ENCODE data around the gene LMAN1L.

LMAN1L gene

DNA sequence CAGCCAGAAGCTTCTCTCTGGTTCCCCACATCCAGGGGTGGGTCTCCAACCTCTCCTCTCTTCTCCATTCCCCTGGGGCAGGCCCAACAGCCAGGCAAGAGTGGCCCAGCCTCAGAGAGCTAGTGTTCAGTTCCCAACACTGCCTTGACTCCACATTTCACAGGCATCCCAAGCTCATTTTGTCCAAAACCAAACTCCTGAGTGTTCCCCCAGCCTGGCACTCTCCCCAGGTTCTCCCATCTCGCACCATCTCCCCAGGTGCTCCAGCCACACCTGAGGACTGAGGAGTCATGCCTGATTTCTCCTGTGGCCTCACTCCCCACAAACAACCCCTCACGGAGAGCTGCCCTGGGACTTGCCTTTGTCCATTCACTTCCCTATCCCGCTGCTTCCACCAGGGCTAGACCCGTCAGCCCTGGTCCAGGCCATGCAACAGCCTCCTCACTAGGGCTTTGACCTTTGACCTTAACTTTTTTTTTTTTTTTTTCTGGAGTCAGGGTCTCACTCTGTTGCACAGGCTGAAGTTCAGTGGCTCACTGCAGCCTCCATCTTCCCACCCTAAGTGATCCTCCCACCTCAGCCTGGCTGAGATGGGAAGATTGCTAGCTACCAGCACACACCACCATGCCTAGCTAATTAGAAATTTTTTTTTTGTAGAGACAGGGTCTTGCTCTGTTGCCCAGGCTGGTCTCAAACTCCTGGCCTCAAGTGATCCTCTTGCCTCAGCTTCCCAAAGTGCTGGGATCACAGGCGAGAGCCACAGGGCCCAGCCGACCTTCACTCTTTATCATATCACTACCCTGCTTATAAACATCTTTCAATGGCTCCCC is 34.7 kb upstream of the LMAN1L start:
- no peak for TF ChIP-seq GATA3 (IDR thresholded peaks at IDR 0.05; ENCODE audit: low read depth, low read length)
- no peak for TF ChIP-seq GATA2 (IDR thresholded peaks at IDR 0.05; ENCODE audit: low read depth, low read length)

DNA sequence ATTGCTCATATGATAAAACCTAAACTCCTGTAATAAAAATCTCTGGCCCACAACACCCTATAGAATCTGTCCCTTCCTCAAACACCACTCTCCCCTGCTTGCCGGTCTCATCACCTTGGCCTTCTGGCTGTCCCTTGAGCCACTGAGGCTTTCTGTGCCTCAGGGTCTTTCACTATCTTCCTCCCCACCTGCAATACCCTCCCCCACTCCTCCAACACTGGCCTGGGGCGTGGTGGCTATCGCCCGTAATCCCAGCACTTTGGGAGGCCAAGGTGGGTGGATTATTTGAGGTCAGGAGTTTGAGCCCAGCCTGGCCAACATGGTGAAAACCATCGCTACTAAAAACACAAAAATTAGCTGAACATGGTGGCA is 34.0 kb upstream of the LMAN1L start:
- TF ChIP-seq GATA3 (IDR thresholded peaks at IDR 0.05; ENCODE audit: low read depth, low read length) (no peak), GATA2 (IDR thresholded peaks at IDR 0.05; ENCODE audit: low read depth, low read length) (no peak)

DNA sequence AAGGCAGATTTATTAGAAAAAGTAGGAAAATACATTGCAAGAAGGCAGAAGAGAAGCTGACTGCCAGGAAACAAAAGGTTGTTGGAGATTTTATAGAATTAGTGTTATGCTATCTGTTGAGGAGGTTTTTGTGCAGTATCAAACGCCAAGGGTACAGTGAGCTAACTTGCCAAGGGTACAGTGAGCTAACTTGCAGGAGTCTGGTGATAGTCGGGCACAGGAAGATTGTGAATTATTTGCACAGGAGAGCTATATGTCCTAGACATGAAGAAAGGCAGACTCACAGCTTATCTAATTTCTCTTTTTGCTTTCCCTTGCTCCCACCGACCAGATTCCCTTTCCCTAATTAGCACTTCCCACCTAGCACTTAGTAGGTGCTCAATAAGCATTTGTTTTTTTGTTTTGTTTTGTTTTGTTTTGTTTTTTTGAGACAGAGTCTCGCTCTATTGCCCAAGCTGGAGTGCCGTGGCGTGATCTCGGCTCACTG is 33.4 kb upstream of the LMAN1L start:
- TF ChIP-seq GATA2 (IDR thresholded peaks at IDR 0.05; ENCODE audit: low read depth, low read length) (no peak), GATA3 (IDR thresholded peaks at IDR 0.05; ENCODE audit: low read depth, low read length) (no peak)

DNA sequence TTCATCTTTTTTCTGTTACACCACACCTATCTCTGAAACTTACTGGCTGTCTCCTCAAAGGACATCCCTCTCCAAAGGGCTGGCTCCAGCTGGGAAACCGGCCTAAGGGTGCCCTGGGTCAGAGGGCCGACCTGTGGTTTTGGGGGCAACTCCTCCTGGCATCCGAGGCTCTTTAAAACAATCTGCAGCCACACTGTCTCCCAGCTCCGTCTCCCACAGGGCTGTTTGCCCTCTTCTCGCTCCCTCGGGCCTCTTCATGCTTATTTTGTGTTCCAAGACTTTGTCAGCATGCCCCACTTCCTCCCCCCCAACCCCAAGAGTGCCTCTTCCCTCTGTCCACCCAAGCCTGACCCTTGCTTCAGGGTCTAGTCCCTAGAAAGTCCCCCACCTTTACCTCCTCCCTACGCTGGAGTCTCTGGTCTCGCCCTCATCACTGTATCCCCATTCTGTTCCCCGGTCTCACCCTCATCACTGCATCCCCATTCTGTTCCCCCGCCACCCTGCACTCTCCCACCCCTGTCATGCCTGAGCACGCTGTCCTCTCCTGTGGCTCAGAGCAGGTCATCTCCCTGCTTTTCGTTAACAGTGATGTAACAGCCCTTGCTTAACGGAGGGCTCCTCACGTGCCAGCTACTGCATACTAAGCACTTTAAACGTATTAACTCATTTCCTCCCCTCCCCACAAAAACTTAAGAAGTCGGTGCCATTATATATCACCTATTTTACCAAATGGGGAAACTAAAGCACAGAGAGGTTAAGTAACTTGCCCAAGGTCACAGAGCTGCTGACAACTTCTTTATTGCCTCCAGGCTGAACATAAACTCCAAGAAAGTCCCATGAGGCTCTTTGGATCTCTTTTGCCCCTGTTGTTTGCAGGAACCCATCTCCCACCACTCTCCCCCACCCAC is 31.9 kb upstream of the LMAN1L start:
- no peak for TF ChIP-seq GATA3 (IDR thresholded peaks at IDR 0.05; ENCODE audit: low read depth, low read length)
- TF ChIP-seq GATA2 (IDR thresholded peaks at IDR 0.05; ENCODE audit: low read depth, low read length), result no peak

DNA sequence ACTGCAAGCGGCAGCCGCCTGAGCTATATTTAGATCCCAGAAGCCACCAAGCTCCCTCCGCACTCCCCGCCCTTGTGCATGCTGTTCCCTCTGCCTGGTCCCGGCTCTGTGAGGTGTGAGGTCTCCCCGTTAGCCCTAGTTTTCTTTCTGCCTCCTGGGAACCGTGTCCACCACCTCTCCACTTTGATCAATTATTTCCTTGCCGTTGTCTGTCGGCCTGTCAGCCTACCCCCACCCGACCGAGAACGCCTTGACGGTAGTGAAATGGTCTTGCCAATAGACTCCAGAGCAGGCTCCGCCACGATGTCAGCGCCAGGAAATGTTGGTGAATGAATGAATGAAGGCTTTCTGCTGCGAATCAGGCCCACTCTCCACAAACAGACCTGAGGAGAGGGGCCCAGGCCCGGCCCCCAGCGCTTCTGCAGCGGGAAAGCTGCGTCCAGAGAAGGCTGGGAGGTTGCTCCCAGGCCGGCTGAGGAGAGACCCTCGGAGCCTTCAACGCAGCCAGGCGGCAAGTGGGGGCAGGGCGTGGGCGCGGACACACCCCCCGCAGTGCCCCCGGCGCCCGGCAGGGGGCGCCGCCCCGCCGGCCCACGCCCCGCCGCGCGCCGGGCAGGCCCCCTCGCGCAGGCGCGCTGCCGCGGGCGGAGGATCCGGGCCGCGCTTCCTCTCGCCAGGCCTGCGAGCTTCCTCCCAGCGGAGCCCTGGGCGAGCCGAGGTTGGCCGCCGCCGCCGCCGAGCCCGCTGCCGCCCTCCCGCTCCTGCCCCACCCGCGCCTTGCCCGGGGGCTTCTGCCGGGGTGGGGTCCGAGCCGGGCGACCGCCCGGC is 31.0 kb upstream of the LMAN1L start, which contains the start of gene CSK:
Gene CSK, plus strand, starts transcription at position 650 of the 828 bp plus-strand sequence. CDS start 16,218 bp downstream, outside the sequence.
- no peak for TF ChIP-seq GATA2 (IDR thresholded peaks at IDR 0.05; ENCODE audit: low read depth, low read length)
- no peak for TF ChIP-seq GATA3 (IDR thresholded peaks at IDR 0.05; ENCODE audit: low read depth, low read length)

DNA sequence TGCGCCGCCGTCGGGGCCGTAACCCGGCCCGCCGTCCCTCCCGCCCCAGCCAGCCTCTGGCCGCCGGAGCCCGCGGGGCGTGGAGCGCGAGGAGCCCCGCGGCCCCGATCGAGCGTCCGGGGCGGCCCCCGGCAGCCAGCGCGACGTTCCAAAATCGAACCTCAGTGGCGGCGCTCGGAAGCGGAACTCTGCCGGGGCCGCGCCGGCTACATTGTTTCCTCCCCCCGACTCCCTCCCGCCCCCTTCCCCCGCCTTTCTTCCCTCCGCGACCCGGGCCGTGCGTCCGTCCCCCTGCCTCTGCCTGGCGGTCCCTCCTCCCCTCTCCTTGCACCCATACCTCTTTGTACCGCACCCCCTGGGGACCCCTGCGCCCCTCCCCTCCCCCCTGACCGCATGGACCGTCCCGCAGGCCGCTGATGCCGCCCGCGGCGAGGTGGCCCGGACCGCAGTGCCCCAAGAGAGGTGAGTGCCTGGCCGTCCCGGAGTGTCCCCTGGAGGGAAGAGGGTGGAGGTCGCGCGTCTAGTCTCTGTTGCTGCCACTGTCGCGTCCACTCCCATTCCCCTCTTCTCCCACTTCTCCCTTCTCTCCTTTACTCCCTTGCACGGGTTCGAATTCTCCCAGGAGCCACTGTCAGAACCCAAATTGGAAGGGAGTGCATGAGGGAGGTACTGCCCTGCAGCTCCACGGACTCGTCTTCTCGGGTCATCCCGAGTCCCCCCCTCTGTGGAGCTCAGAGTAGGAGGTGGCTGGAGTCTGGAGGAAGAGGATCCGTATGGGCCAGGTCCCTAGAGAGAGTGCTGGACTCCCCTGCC is 30.2 kb upstream of the LMAN1L start:
- TF ChIP-seq GATA3 (IDR thresholded peaks at IDR 0.05; ENCODE audit: low read depth, low read length) (no peak), GATA2 (IDR thresholded peaks at IDR 0.05; ENCODE audit: low read depth, low read length) (no peak)

DNA sequence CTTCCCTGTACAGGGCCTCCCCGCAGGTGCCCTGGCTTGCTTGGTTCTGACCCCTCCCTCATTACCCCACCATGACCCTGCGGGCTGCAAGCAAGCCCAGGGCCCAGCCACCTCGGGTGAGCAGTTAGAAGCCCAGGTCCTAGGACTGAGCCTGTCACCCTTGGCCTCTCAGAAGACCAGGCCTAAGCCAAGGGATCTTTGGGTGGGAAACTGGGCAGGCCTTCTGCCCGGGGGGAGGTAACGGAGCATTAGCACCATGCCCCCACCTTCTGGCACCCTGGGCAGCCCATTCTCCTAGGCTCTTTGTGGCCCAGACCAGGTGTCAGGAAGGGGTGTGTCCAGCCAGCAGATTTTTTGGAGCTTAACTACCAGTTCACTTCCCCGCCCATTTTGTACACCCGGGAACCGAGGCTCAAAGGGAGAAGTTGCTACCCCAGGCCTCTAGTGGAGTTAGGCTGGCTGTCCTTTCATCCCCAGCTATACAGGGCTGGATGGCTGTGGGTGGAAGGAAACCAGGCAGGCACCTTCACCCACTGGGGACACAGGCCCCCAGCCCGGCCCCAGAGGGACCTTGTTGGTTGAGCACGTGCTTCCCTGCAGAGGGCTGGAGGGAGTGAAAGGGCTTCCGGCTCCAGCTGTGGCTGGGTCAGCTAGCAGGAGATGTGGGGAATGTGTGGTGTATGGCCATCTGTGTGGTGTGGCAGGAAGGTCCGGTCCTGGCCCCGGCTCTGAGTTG is 29.4 kb upstream of the LMAN1L start:
- TF ChIP-seq GATA2 (IDR thresholded peaks at IDR 0.05; ENCODE audit: low read depth, low read length) (no peak), GATA3 (IDR thresholded peaks at IDR 0.05; ENCODE audit: low read depth, low read length) (no peak)

DNA sequence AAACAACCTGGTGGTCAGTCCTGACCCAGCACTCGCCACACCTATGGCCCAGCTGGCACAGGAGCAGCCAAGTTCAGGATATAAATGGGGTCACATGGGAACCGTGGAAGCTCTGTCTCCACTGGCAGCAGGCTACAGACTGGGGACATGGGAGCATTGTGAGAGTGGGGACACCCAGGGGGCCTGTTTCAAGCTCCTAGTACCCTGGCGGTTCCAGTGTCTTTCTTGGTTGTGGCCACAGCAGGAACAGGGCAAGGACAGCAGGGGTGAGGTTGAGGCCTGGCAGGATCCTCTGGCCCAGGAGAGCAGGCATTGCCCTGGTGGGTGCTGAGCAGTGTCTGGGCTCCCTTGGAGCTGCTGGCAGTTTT is 28.8 kb upstream of the LMAN1L start:
- TF ChIP-seq GATA2 (IDR thresholded peaks at IDR 0.05; ENCODE audit: low read depth, low read length), result no peak
- TF ChIP-seq GATA3 (IDR thresholded peaks at IDR 0.05; ENCODE audit: low read depth, low read length), result no peak

DNA sequence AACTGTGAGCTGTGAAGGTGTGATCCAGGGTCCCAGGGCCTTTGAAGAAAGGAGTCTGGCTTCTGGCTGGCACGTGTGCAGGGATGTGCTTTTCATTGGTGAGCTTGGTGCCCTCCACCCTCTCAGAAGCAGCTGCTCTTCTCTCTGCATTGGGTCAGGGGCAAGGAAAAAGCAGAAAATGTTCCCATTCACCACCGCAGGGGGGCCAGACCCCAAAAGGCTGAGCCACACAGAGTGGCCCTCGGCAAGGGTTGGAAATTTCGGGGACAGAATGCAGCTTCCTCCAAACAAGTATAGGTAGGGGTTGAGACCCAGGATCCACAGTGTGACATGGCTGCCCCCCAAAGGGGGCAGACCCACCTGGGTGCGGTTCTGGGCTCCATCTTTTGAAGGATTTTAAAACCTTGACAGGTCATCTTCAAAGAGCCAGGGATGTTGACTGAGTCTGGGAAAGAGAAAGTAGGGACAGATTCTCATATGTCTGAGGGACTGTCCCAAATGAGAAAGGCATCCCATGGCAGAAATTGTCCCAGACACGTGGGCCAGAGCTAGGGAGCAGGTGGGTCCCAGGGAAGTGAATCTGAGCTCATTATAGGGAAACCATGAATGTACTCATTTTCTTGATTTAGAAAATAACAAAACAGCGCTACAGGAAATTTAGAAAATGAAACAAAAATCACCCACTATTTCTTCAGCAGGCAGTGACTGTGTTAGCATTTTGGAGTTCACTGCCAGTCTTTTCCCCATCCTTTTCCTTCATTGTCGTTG is 28.0 kb upstream of the LMAN1L start:
- no peak for TF ChIP-seq GATA2 (IDR thresholded peaks at IDR 0.05; ENCODE audit: low read depth, low read length)
- TF ChIP-seq GATA3 (IDR thresholded peaks at IDR 0.05; ENCODE audit: low read depth, low read length), result no peak

DNA sequence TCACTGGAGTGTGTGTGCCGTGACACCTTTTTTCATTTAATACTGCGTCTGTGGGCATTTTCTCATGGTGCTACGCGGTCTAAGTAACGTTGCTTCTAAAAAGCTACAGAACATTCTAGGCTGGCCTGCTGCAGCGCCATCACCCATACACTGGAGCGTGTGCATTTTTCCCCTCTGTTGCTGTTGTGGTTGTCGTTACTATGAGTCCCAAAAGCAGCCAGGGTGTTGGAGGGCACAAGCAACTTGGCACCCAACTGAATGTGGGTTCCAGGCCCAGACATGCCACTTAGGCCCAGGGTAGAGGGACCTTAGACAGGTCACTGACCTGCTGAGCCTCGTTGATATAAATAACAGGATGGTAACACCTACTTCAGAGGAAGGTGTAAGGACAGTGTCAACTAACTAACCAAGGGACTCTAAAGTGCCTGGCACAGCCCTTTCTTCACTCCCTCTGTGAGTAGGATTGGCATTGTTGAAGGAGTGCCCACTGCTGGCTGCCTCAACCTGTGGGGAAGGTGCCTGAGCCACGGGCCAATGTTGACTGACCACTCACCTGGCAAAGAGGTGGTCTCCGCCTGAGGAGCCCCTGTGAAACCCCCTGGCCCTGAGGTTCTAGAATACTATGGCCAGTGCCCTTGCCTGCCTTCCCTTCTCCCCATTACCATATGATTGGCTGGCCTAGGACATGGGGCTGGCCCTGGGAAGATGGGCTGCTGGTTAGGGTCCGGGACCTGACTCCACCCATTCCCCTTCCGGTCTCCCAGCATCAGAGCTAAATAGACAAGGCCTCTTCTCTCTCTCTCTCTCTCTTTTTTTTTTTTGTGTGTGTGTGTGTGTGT is 27.2 kb upstream of the LMAN1L start:
- TF ChIP-seq GATA2 (IDR thresholded peaks at IDR 0.05; ENCODE audit: low read depth, low read length) (no peak), GATA3 (IDR thresholded peaks at IDR 0.05; ENCODE audit: low read depth, low read length) (no peak)

All from SH-SY5Y (cell line).